ENCODE data around the gene DGCR8. TPM values are rescaled to one million over a fixed set of nuclear protein-coding genes. Genes with fewer than 3 reads are reported as not detected.

DGCR8 gene
- total RNA-seq, 4 donors from 2014 or later: 13.7 to 33.8 (median 18.7) TPM

DNA sequence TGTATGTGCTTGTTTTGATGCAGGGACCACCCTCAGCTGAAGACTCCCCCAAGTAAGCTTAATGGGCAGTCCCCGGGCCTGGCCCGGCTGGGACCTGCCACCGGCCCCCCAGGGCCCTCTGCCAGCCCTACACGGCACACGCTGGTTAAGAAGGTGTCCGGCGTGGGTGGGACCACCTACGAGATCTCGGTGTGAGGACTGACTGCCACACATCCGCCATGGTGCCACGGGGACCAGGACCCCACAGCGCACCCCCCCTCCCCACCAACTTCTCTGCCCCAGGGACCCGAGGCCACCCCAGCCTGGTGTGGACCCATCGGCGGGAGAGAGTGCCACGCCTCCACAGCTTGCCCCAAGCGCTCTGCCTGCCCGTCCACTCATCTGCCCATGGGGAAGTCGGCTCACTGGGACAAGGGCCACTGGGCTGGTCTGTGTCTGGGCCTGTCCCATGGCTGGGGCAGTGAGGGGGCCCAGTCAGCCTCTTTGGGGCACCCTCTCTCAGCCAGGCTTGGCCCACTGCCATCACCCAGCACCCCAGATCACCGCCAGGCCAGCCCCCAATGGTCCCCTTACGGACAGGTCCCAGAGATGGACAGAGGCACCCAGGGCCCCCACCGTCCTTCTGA is 65.3 kb downstream of the DGCR8 start:
- 91% methylated on average over 3 of the region's 22 CpGs; no CpG with 5 or more reads in 1 of the 2 donors for WGBS, 2 donors

DNA sequence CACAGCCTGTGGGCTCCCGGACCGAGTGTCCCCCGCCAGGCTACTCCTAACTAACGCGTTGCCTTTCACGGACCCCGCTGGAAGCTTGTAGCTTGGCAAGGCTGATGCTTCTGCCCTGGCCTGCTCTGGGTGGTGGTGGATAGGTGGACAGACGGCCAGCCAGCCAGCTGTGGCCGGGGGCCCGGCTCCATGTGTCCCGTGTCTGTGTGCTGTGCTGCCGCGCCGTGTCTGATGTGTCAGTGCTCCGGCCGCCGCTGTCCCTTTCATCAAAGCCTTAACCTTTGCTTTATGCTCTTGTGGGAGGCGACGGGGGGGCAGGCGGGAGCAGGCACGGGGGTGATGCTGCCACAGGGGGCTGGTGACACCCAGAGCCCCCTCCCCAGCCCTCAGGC is 65.8 kb downstream of the DGCR8 start:
- Histone ChIP-seq H3K36me3 (peaks cover 0 to 50% (median 0%) of the 10 kb centered on the region in 3 donors), H3K4me3 (no peak overlapping the region), H3K27ac (no peak overlapping the region), H3K4me1 (peaks cover 0 to 8% (median 0%) of the 10 kb centered on the region in 3 donors), H3K9me3 (no peaks in the 10 kb centered on the region), H3K27me3 (no peaks in the 10 kb centered on the region)
- 54 to 93% methylated on average over 4 to 6 of the region's 21 CpGs for WGBS, 2 donors
- no peak for TF ChIP-seq POLR2A (IDR thresholded peaks at IDR 0.05)
- TF ChIP-seq, protein P1, sequence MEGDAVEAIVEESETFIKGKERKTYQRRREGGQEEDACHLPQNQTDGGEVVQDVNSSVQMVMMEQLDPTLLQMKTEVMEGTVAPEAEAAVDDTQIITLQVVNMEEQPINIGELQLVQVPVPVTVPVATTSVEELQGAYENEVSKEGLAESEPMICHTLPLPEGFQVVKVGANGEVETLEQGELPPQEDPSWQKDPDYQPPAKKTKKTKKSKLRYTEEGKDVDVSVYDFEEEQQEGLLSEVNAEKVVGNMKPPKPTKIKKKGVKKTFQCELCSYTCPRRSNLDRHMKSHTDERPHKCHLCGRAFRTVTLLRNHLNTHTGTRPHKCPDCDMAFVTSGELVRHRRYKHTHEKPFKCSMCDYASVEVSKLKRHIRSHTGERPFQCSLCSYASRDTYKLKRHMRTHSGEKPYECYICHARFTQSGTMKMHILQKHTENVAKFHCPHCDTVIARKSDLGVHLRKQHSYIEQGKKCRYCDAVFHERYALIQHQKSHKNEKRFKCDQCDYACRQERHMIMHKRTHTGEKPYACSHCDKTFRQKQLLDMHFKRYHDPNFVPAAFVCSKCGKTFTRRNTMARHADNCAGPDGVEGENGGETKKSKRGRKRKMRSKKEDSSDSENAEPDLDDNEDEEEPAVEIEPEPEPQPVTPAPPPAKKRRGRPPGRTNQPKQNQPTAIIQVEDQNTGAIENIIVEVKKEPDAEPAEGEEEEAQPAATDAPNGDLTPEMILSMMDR (IDR thresholded peaks at IDR 0.05): no peak
- intact Hi-C loops (cut with DNase I): no loop called here
- no peak for DNase-seq

More for the DNA sequence above, 65.3 kb downstream of the DGCR8 start:
- Histone ChIP-seq H3K27me3 (no peaks in the 10 kb centered on the region), H3K9me3 (no peaks in the 10 kb centered on the region), H3K27ac (no peak overlapping the region), H3K4me3 (no peak overlapping the region), H3K4me1 (peaks cover 0 to 8% (median 0%) of the 10 kb centered on the region in 3 donors), H3K36me3 (peaks cover 0 to 55% (median 3%) of the 10 kb centered on the region in 3 donors)
- intact Hi-C loops (cut with DNase I): no loop called here
- TF ChIP-seq, protein P1 (IDR thresholded peaks at IDR 0.05): no peak
- TF ChIP-seq POLR2A (IDR thresholded peaks at IDR 0.05): no peak
- no peak for DNase-seq

DNA sequence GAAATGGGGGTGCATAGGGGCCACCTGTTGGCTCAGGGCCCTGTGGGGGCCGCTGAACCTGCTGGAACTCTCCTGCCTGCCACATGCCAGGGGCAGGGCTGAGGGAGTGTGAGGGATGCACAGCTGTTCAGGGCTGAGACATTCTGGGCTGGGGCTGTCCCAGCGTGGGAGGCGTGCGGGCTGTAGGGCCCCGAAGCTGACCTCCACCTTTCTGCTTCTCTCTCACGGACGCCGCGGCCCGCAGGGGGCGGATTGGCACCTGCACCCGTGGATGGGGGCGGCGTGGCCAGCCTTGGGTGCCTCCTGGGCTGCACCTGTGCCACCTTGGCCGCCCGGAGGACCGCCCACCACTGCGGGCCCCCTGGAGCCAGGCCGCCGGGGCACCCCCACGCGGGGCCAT is 66.7 kb downstream of the DGCR8 start:
- TF ChIP-seq, protein P1 (IDR thresholded peaks at IDR 0.05): no peak
- no peak for TF ChIP-seq POLR2A (IDR thresholded peaks at IDR 0.05)
- Histone ChIP-seq H3K9me3 (no peaks in the 10 kb centered on the region), H3K36me3 (peaks cover 0 to 41% (median 0%) of the 10 kb centered on the region in 3 donors), H3K4me1 (peaks cover 0 to 8% (median 0%) of the 10 kb centered on the region in 3 donors), H3K4me3 (no peak overlapping the region), H3K27ac (no peak overlapping the region), H3K27me3 (no peaks in the 10 kb centered on the region)
- intact Hi-C loops (cut with DNase I): no loop called here
- no CpG with 5 or more reads among the region's 22 CpGs for WGBS, 2 donors
- DNase-seq: no peak

DNA sequence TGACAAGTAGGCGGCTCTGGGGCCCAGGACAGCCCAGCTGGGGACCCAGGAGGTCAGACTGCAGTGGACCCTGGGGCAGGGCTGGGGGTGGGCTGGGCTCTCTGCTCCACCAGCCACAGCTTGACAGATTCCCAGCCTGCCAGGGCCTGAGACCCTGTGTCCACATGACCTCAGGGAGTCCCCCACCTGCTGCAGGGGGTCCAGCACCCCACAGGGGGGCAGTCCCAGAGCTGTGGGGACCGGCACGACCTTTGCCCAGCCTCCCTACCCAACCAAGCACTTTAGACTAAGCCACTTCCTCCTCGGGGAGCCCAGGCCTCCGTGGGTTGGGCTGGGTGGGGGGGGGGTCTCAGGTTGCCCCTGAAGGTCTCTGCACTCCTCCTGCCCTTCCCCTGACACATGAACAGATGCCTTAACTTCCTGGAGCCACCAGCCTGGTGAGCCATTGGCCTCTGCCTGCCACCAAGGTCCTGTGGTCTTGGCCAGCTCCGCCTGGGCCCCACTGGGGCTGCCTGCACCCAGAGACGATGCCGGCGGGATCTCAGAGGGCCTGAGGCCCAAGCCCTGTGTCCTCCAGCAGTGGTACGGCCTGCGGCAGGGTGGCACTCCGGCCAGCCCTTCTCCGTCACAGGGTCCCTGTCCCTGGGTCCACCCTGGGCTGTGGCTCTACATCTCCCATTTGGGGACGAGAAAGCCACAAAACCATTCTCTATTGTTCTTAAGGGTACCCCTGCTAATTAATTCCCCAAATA is 67.4 kb downstream of the DGCR8 start:
- H3K4me3 ChIP-seq: no peak overlapping the region
- intact Hi-C loops (cut with DNase I): no loop called here
- no peak for DNase-seq

More for the DNA sequence above, 67.4 kb downstream of the DGCR8 start:
- WGBS, 2 donors: 73% methylated on average over 9 of the region's 14 CpGs; no CpG with 5 or more reads in 1 of the 2 donors
- no peak for TF ChIP-seq POLR2A (IDR thresholded peaks at IDR 0.05)
- TF ChIP-seq, protein P1 (IDR thresholded peaks at IDR 0.05): no peak
- peaks cover 0 to 34% (median 0%) of the 10 kb centered on the region in 3 donors for H3K36me3 ChIP-seq
- no peaks in the 10 kb centered on the region for H3K27me3 ChIP-seq
- H3K4me1 ChIP-seq: peaks cover 0 to 8% (median 0%) of the 10 kb centered on the region in 3 donors
- no peaks in the 10 kb centered on the region for H3K9me3 ChIP-seq
- no peak overlapping the region for H3K27ac ChIP-seq

Data from esophagus squamous epithelium (tissue), 5 donors.